GM12865 (cell line): ENCODE data around the gene TAS1R2.
"Not testable (repeated sequence)": the region's sequence is repeated elsewhere in the genome, so short reads cannot be mapped to it uniquely, and the experiment has no call there.

Experiments used
- DNase-seq: peaks from one replicate; pipeline ENCODE4 v3.0.0; 2010; ENCODE audit warnings: low read depth
- H3K4me3 ChIP-seq: 2 replicates; pipeline ENCODE4 v1.5.1; 2011; ENCODE audit warnings: mild to moderate bottlenecking, low read depth, low read length, control low read depth
- CTCF ChIP-seq: IDR thresholded peaks from 2 replicates; pipeline ENCODE4 v1.5.1; 2011; ENCODE audit warnings: low read length, control low read depth, low read depth, inconsistent platforms; ENCODE audit not compliant: insufficient read depth; ENCODE audit errors: missing control alignments

Gene TAS1R2

DNA sequence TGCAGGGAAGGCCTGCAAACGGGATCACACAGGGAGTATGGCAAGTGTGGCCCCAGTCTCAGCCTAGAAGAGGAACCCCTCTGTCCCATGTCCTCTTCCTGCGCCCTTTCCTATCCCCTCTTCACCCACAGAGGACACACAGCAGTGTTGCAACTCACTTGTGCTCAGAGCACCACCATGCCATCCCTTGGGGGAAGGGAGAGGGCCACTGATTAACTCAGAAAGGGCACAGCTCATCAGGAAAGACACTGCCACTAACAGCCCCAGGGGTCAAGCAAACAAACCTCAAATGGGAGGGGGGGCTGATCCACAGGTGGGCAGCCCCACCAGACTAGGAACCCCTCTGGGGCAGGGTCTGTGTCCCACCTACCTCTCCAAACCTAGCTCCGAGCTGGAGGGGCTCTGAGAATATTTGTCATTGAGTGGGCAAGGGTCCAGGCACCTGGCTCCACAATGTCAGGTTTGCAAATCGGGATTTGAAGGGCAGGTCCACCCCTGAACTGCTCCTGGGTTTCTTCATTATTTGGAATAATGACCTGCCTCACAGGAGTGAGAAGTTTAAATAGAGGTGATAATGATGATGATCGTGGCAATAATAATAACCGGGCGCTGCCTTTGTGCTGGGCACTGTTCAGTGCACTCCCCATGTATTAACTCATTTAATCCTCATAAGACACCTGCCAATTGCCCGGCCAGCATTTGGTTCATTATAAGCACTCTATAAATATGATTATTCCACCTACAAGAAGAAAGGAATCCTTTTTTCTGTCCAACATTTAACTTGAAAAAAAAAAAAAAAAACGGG is 41.9 kb upstream of the TAS1R2 start:
- H3K4me3 ChIP-seq, result peak overlapping the region; percentile 79
- TF ChIP-seq CTCF, result no peak
- DNase-seq, result no peak

DNA sequence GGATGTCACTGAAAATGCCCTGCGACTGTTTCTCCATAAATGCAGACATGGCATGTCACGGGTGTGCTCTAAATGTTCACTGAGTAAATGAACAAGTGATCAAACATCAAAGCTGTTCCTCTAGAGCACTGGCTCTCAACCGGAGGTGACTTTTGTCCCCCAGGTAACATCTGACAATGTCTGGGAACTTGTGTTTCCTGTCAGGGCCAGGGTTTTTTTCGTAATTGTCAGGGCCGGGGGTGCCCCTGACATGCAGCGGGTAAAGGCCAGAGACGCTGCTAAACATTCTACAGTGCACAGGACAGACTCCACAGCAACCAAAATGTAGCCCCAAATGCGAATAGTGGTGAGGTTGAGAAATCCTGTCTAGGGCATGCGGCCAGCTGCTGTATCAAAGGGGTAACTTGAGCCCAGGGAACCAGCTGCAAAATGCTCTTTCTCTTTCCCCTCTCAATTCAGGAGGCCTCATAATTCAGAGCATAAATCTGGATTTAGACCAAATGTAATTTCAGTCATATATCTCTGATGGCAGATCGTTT is 40.9 kb upstream of the TAS1R2 start:
- TF ChIP-seq CTCF, result no peak
- DNase-seq, result no peak
- no peak overlapping the region for H3K4me3 ChIP-seq

GRCh38 chr1:18899363-18900049 is 40.0 kb upstream of the TAS1R2 start:
- no peak overlapping the region for H3K4me3 ChIP-seq
- TF ChIP-seq CTCF, result no peak
- no peak for DNase-seq

GRCh38 chr1:18898567-18898966 is 39.1 kb upstream of the TAS1R2 start:
- no peak for TF ChIP-seq CTCF
- no peak for DNase-seq
- no peak overlapping the region for H3K4me3 ChIP-seq

DNA sequence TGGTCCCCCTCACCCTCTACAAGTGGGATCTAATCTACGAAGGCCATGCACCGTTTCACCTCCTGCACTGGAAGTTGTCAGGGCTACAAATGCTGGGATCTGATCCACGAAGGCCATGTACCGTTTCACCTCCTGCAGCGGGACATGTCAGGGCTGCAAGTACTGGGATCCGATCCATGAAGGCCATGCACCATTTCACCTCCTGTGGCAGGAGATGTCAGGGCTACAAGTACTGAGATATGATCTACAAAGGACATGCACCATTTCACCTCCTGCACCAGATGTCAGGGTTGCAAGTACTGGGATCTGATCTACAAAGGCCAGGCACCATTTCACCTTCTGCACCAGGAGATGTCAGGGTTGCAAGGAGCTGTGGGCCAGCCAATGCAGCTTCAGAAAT is 35.9 kb upstream of the TAS1R2 start:
- DNase-seq, result no peak
- TF ChIP-seq CTCF, result no peak
- no peak overlapping the region for H3K4me3 ChIP-seq

GRCh38 chr1:18893120-18893519 is 33.7 kb upstream of the TAS1R2 start:
- TF ChIP-seq CTCF, result no peak
- DNase-seq, result no peak
- H3K4me3 ChIP-seq, result no peak overlapping the region

- not testable (repeated sequence) for DNase-seq, H3K4me3 ChIP-seq
Observed at GRCh38 chr1:18891858-18892257, 32.4 kb upstream of the TAS1R2 start.
